GM23248 (cell line): ENCODE results near the gene PPP1R16B. TPM values are rescaled to one million over a fixed set of nuclear protein-coding genes. Genes with fewer than 3 reads are reported as not detected.
"Not testable (repeated sequence)": the region's sequence is repeated elsewhere in the genome, so short reads cannot be mapped to it uniquely, and the experiment has no call there.

Experiments used
- DNase-seq: peaks from one replicate; pipeline ENCODE4 v3.0.0-alpha.2; 2015
- H2AFZ ChIP-seq: fragments of 200-600 bp; sonication (generic); 2 replicates; pipeline ENCODE4 v1.6.1; 2016; ENCODE audit warnings: antibody characterized with exemption
- H3F3A ChIP-seq: fragments of 200-600 bp; sonication (generic); 2 replicates; pipeline ENCODE4 v1.6.1; 2016; ENCODE audit warnings: mild to moderate bottlenecking, antibody characterized with exemption, mixed run types; ENCODE audit not compliant: insufficient read depth
- H3K27ac ChIP-seq: fragments of 200-600 bp; sonication (generic); 2 replicates; pipeline ENCODE4 v1.5.1; 2016; ENCODE audit warnings: mild to moderate bottlenecking
- H3K27me3 ChIP-seq: fragments of 200-600 bp; sonication (generic); replicated peaks from 2 replicates; pipeline ENCODE4 v1.6.1; 2016; ENCODE audit warnings: mild to moderate bottlenecking; ENCODE audit not compliant: insufficient read depth
- H3K36me3 ChIP-seq: fragments of 200-600 bp; sonication (generic); 2 replicates; pipeline ENCODE4 v1.6.1; 2016; ENCODE audit warnings: low read depth, mild to moderate bottlenecking
- H3K4me1 ChIP-seq: fragments of 200-600 bp; sonication (generic); 2 replicates; pipeline ENCODE4 v1.6.1; 2016; ENCODE audit warnings: mild to moderate bottlenecking; ENCODE audit not compliant: insufficient read depth
- H3K4me2 ChIP-seq: fragments of 200-600 bp; sonication (generic); one replicate; pipeline ENCODE4 v1.6.1; 2016; ENCODE audit warnings: mild to moderate bottlenecking; ENCODE audit not compliant: unreplicated experiment
- H3K4me3 ChIP-seq: fragments of 200-600 bp; sonication (generic); 2 replicates; pipeline ENCODE4 v1.5.1; 2016; ENCODE audit warnings: mild to moderate bottlenecking
- H3K79me2 ChIP-seq: fragments of 200-600 bp; sonication (generic); 2 replicates; pipeline ENCODE4 v1.6.1; 2016; ENCODE audit warnings: mild to moderate bottlenecking; ENCODE audit not compliant: insufficient read depth
- H3K9ac ChIP-seq: fragments of 200-600 bp; sonication (generic); 2 replicates; pipeline ENCODE4 v1.6.1; 2016; ENCODE audit warnings: mild to moderate bottlenecking
- H3K9me2 ChIP-seq: fragments of 200-600 bp; sonication (generic); 2 replicates; pipeline ENCODE4 v1.6.1; 2016; ENCODE audit warnings: mixed run types, mild to moderate bottlenecking, moderate library complexity; ENCODE audit not compliant: insufficient read depth
- H3K9me3 ChIP-seq: fragments of 200-600 bp; sonication (generic); one replicate; pipeline ENCODE4 v1.6.1; 2017; ENCODE audit warnings: low read depth
- H4K20me1 ChIP-seq: fragments of 200-600 bp; sonication (generic); 2 replicates; pipeline ENCODE4 v1.6.0; 2016; ENCODE audit not compliant: insufficient read depth
- EZH2 ChIP-seq: fragments of 200-600 bp; sonication (generic); IDR thresholded peaks from 2 replicates; pipeline ENCODE4 v1.6.1; 2018; ENCODE audit warnings: antibody characterized with exemption, mild to moderate bottlenecking; ENCODE audit not compliant: insufficient read depth, poor library complexity, severe bottlenecking
- EZH2phosphoT487 ChIP-seq: fragments of 200-600 bp; sonication (generic); IDR thresholded peaks from 2 replicates; pipeline ENCODE4 v1.6.1; 2018; ENCODE audit warnings: antibody characterized with exemption, moderate library complexity, mild to moderate bottlenecking, low read depth; ENCODE audit not compliant: insufficient read depth
- WGBS, 2 experiments: methylation state at CpG; one replicate each; pipeline ENCODE4 v1.1.6; 2015 to 2017; ENCODE audit warnings: low lambda C conversion rate in 2 of 2, low coverage in 1 of 2; ENCODE audit errors: missing lambda C conversion rate in 2 of 2; 5-methylcytosine and 5-hydroxymethylcytosine counted together
- in situ Hi-C: fragments of 300-500 bp; cut with MboI; formaldehyde crosslinking; loops from 2 replicates; pipeline ENCODE4 v1.15.0; 2020
- polyA plus RNA-seq: library from polyadenylated mRNA; unstranded; fragments of >200 nt; fragmentation: Nextera tagmentation; extraction: Ambion mirVana; gene quantifications from 2 replicates; pipeline ENCODE4 v1.2.1, GENCODE V29; 2016
- total RNA-seq: library from RNA; depleted of rRNA; stranded (reverse); fragments of >200 nt; shearing (Covaris generic); gene quantifications from 2 replicates; pipeline ENCODE4 v1.2.3, GENCODE V29; 2014

The PPP1R16B gene
- total and polyA plus RNA-seq, 2 experiments from 2014 or later: not detected

GRCh38 chr20:38791940-38792339, 13.6 kb upstream of the PPP1R16B start:
- Histone ChIP-seq H3K27ac (no peak overlapping the region), H3K9ac (no peak overlapping the region), H3K79me2 (no peaks in the 10 kb centered on the region), H4K20me1 (no peaks in the 10 kb centered on the region), H3K36me3 (no peaks in the 10 kb centered on the region), H3K9me3 (no peaks in the 10 kb centered on the region), H3K27me3 (peaks cover 10% of the 10 kb centered on the region; the same call in 1 of the 2 replicates), H3K4me3 (no peak overlapping the region), H3K4me2 (no peak overlapping the region), H3K4me1 (peaks cover 4% of the 10 kb centered on the region), H2AFZ (no peak overlapping the region), H3F3A (no peaks in the 10 kb centered on the region), H3K9me2 (no peaks in the 10 kb centered on the region)
- WGBS, 2 experiments: 89 to 91% methylated on average over 1 of the region's 1 CpG
- DNase-seq: no peak
- in situ Hi-C loops: no loop called here
- TF ChIP-seq EZH2phosphoT487 (no peak), EZH2 (no peak)

DNA sequence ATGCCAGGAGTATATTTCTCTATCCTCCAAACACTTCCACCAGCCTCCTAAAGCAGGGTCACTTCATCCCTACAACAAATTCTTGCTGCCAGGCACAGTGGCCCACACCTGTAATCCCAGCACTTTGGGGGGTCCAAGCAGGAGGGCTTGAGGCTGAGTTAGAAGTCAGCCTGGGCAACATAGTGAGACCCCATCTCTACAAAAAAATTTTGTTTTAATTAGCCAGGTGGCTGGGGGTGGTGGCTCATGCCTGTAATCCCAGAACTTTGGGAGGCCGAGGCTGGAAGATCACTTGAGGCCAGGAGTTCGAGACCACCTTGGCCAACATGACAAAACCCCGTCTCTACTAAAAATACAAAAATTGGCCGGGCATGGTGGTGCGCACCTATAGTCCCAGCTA, 11.4 kb upstream of the PPP1R16B start:
- H3K9me2 ChIP-seq, H3K27ac ChIP-seq, H3K9me3 ChIP-seq, H3K36me3 ChIP-seq, H3F3A ChIP-seq, H2AFZ ChIP-seq, H3K79me2 ChIP-seq, H4K20me1 ChIP-seq, H3K4me2 ChIP-seq, H3K9ac ChIP-seq, in situ Hi-C loops, DNase-seq, H3K4me1 ChIP-seq, H3K4me3 ChIP-seq: not testable (repeated sequence)
- H3K27me3 ChIP-seq: peaks cover 13% of the 10 kb centered on the region
- WGBS, 2 experiments: 60% methylated on average over 5 of the region's 5 CpGs

- H2AFZ ChIP-seq: no peak overlapping the region
- WGBS, 2 experiments: 48 to 59% methylated on average over 3 of the region's 3 CpGs
- no peaks in the 10 kb centered on the region for H3K36me3 ChIP-seq
- TF ChIP-seq EZH2 (no peak), EZH2phosphoT487 (no peak)
- no peaks in the 10 kb centered on the region for H4K20me1 ChIP-seq
- no peak overlapping the region for H3K27ac ChIP-seq
- H3K9me3 ChIP-seq: no peaks in the 10 kb centered on the region
- no peaks in the 10 kb centered on the region for H3K79me2 ChIP-seq
- DNase-seq: no peak
- no peak overlapping the region for H3K9ac ChIP-seq
- in situ Hi-C loops: no loop called here
- no peaks in the 10 kb centered on the region for H3K9me2 ChIP-seq
- H3K4me2 ChIP-seq: no peak overlapping the region
- H3K27me3 ChIP-seq: peaks cover 13% of the 10 kb centered on the region
- H3K4me3 ChIP-seq: no peak overlapping the region
- no peaks in the 10 kb centered on the region for H3K4me1 ChIP-seq
- H3F3A ChIP-seq: no peaks in the 10 kb centered on the region
Measured at GRCh38 chr20:38798266-38798665, 7.2 kb upstream of the PPP1R16B start.

- in situ Hi-C loops: no loop called here
- WGBS, 2 experiments: 67 to 81% methylated on average over 4 of the region's 4 CpGs
Measured at GRCh38 chr20:38799203-38799602, 6.3 kb upstream of the PPP1R16B start.

GRCh38 chr20:38800882-38801281, 4.6 kb upstream of the PPP1R16B start:
- H3K27me3 ChIP-seq: peaks cover 20% of the 10 kb centered on the region
- WGBS, 2 experiments: 71 to 77% methylated on average over 3 of the region's 3 CpGs
- H3K4me3 ChIP-seq: no peak overlapping the region
- no peaks in the 10 kb centered on the region for H4K20me1 ChIP-seq
- H3F3A ChIP-seq: no peaks in the 10 kb centered on the region
- in situ Hi-C loops: no loop called here
- TF ChIP-seq EZH2phosphoT487 (no peak), EZH2 (no peak)
- H3K9me2 ChIP-seq: no peaks in the 10 kb centered on the region
- H3K36me3 ChIP-seq: no peaks in the 10 kb centered on the region
- H3K79me2 ChIP-seq: no peaks in the 10 kb centered on the region
- H2AFZ ChIP-seq: no peak overlapping the region
- no peak overlapping the region for H3K9ac ChIP-seq
- no peaks in the 10 kb centered on the region for H3K9me3 ChIP-seq
- DNase-seq: no peak
- H3K4me1 ChIP-seq: no peaks in the 10 kb centered on the region
- H3K4me2 ChIP-seq: no peak overlapping the region
- H3K27ac ChIP-seq: no peak overlapping the region

More at GRCh38 chr20:38799203-38799602, 6.3 kb upstream of the PPP1R16B start:
- Histone ChIP-seq H4K20me1 (no peaks in the 10 kb centered on the region), H3K9me2 (no peaks in the 10 kb centered on the region), H3K79me2 (no peaks in the 10 kb centered on the region), H3K9me3 (no peaks in the 10 kb centered on the region), H3K4me1 (no peaks in the 10 kb centered on the region), H3K4me2 (no peak overlapping the region), H3K9ac (no peak overlapping the region), H3K27me3 (peaks cover 13% of the 10 kb centered on the region), H2AFZ (no peak overlapping the region), H3K36me3 (no peaks in the 10 kb centered on the region), H3K4me3 (no peak overlapping the region), H3F3A (no peaks in the 10 kb centered on the region), H3K27ac (no peak overlapping the region)
- DNase-seq: no peak
- no peak for TF ChIP-seq EZH2phosphoT487
- TF ChIP-seq EZH2: no peak
